ENCODE results near the gene ELP6.

GRCh38 chr3:47513125-47513929 lies at the start of gene ELP6:
- TF ChIP-seq PATZ1 (CRISPR knock-in tag; IDR thresholded peaks at IDR 0.05; ENCODE audit: borderline replicate concordance) (no peak), SNAI2 (CRISPR knock-in tag; IDR thresholded peaks at IDR 0.05) (no peak), OSR1 (CRISPR knock-in tag; IDR thresholded peaks at IDR 0.05) (no peak), ARNTL (CRISPR knock-in tag; IDR thresholded peaks at IDR 0.05; ENCODE audit: borderline replicate concordance, low read depth) (no peak), CREB5 (CRISPR knock-in tag; IDR thresholded peaks at IDR 0.05; ENCODE audit: low read depth) (no peak)
